Stimulated activated CD4-positive, alpha-beta T cell treated with anti-CD3 and anti-CD28 coated beads, Interleukin-4, amount 100 ng/mL, for 24 hours (primary cell): Measurements from ENCODE around the gene DNMT3B.

ENCODE experiments used
- DNase-seq: peaks from one replicate; pipeline ENCODE4 v3.0.0-alpha.2; 2020

Gene DNMT3B

GRCh38 chr20:32828029-32828680, 66.0 kb downstream of the DNMT3B start:
- DNase-seq, result no peak

DNA sequence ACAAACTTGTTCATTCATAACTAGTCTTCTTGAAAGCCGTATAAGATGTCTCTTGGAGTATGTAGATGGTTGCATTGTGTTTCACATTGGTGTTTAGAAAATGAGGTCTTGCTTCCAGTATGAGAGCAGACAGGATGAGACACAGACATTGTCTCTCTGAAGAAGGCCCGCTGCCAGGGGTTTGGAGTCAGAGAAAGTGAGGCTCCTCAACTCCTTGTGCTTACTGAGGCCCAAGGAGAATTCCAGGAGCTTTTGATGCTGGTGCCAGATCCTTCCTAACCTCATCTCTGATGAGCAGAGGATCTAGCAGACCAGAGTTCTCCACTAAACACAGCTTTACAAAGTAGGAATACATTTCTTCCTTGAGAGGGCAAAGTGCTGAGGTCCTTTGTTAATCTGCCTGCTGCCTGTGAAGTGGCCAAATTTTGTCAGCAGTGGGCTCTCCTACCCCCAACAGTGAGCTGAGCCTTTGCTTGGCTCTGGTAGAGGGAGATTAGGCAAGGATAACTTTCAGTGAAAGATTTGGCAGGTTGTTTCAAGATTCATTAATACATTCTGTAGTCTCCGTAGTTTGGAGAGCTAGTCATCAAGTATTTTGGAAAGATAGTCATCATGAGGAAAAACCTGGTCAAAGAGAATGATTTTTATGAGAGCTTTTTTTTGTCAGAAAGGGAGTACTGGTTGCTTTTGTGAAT, 67.3 kb downstream of the DNMT3B start:
- DNase-seq, result no peak

GRCh38 chr20:32830437-32830836, 68.3 kb downstream of the DNMT3B start:
- no peak for DNase-seq

DNA sequence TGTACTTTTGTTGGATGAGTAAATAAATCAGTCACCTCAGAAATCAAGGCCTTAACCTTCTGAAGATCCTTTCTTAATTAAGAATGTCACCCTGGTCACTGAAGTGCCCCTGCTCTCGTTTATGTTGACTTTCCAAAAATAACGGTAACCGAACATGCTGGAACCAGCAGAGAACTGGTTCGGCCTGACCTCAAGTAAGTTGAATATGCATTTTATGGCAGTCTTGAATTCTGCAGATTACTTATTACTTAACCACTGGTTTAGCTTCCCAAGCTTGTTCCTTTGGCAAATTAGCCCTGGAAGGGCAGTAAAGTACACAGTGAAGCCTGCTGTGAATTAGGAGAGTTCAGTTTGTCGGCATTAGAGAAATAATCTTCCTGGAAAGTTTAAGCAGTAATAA, 69.8 kb downstream of the DNMT3B start:
- no peak for DNase-seq

GRCh38 chr20:32832664-32833063, 70.5 kb downstream of the DNMT3B start:
- no peak for DNase-seq

- DNase-seq, result no peak
These were observed 72.8 kb downstream of the DNMT3B start for GRCh38 chr20:32834972-32835371.

DNA sequence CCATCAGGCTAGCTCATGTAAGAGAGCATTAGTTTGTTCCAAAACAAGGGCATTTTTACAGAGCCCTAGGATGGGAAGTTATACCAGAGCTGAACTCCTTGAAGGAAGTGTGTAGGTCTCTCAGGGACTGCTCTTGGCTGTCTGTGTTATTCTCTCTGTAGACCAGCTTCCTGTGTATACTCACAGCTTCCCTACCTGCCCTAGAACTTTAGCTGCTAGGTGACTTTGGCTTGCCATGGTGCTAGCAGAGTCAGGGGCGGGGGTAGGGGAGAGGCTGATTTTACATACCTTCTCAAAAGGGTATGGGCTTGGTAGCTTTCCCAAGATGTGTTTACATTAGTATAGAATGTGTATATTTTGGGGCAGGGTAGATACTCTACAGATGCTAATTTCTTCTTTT, 75.0 kb downstream of the DNMT3B start:
- DNase-seq, result no peak

DNA sequence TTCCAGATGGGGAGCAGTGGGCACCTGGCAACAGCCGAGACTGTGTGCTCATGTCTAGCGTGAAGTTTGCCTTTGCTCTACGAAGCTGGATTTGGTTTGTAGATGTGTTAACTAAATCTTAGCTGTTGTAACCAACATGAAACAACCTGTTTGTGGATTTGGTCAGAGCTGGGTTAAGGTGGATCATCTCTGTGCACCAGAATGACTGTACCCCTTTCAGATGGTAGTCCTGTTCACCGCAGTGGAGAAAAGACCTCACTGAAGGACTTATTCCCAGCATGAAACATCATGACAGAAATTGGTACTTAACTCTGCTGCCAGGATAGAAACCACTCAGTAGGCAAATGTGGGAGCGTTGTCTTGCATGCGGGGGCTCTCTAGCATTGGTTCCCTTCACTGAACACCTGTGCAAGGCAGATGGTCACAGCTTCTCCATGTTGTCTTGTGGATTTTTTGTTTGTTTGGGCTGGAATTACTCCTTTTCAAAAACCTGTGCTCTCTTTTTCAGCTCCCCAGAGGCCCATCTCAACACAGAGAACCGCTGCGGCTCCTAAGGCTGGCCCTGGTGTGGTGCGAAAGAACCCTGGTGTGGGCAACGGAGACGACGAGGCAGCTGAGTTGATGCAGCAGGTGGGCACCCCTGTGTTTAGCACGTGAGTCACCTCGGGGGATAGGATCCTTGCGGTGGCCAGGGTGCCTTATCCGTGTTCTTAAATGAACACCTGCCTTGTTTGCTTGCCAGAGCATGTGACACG, 77.2 kb downstream of the DNMT3B start:
- no peak for DNase-seq

DNA sequence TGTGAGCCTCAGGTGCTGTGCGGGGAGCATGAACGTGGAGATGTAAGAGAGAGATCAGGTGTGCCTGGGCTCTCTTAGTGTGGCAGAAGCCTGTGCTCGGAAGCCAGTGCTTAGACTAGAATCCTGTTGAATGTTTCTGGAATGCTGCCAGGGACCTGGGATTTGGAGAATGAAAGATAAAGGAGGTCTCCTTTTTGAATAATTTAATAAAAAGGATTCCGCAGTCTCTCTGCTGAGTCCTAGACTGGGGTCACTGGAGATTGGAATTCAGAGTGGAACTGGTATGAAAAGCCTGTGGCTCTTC, 77.7 kb downstream of the DNMT3B start:
- no peak for DNase-seq

GRCh38 chr20:32841174-32841573, 79.0 kb downstream of the DNMT3B start:
- DNase-seq, result no peak

GRCh38 chr20:32841632-32842031, 79.4 kb downstream of the DNMT3B start:
- no peak for DNase-seq

- DNase-seq, result no peak
These were observed 80.7 kb downstream of the DNMT3B start for GRCh38 chr20:32842688-32843524.

- DNase-seq, result no peak
These were observed 83.6 kb downstream of the DNMT3B start for GRCh38 chr20:32845786-32846185.

DNA sequence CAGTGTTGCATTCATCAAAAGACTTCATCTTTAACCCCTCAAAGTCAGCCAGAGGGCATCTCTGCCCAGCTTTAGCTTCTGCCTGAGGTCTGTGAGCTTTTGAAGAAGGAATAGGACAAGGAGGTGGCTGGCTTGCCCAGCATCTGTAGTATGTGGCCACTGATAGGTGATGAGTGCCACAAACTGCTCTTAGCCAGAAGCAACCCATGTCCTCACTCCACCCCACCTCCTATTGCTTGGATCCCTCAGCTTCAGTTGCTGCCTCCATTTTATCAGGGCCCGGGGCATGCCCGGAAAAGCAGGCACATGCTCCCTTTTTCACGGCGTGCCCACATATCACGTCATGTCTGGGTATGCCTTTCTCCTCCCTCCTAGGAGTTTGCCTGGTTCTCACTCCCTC, 84.7 kb downstream of the DNMT3B start:
- DNase-seq, result no peak

DNA sequence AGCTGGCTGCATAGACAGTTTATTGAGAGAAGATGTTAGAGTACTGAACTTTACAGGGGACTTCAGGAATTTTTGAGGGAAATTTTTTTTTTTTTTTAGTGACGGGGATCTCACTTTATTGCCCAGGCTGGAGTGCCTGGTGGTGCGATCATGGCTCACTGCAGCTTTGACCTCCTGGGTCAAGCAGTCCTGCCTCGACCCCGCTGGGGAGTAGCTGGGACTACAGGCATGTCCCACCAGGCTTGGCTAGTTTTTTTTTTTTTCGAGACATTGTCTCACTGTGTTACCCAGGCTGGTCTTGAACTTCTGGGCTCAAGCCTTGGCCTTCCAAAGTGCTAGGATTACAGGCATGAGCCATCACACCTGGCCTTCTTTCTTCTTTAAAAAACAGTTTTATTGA, 85.8 kb downstream of the DNMT3B start:
- DNase-seq, result no peak

- no peak for DNase-seq
These were observed 86.7 kb downstream of the DNMT3B start for GRCh38 chr20:32848846-32849245.

- no peak for DNase-seq
These were observed 87.4 kb downstream of the DNMT3B start for GRCh38 chr20:32849577-32849976.

DNA sequence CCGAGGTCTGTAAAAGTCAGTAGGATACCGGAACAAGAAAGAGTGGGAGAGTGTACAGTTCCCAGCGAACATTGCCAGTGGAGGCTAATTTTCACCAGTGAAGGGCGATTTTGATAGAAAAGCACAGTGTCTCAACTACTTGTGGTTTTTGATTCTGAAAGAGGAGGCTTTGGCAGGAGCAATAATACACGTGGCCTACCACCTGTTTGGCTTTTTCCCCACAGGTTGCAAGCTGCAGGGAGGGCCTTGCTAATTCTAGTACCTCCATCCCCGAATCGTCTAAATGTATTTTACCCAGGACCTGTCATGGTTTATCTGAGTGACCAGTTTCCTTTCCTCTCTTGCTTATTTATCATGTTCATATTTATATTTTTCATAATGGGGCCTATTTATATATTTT, 93.2 kb downstream of the DNMT3B start:
- DNase-seq, result no peak

DNA sequence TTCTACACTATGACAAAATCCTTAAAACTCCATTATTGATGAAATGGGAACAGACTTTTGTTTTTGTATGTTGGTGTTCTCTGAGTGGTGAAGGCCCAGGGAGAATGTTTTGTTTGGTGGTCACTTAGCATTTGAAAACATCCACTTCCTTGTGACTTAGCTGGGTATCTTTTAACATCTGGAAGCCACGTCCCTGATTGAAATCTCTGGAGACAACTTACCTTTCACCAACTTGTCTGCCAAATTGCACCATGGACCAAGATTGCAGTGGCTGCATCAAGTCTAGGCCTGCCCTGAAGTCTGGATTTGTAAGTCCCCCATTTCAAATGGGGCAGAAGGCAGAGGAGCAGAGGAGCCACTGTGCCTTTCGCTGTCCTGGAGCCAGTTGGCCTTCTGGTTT, 96.0 kb downstream of the DNMT3B start:
- DNase-seq, result no peak
